H1 (cell line): Measurements from ENCODE around the gene OR52K1. TPM values are rescaled to one million over a fixed set of nuclear protein-coding genes. Genes with fewer than 3 reads are reported as not detected.

Experiments
- CTCF ChIA-PET: fragments of 300-600 bp; sonication (Branson Sonifier 250); formaldehyde crosslinking; loops from one replicate; lab custom pipeline; 2021; ENCODE audit not compliant: partially characterized antibody; lab: Charles Lee
- POLR2A ChIA-PET: fragments of 300-600 bp; sonication (Branson Sonifier 250); formaldehyde crosslinking; loops from one replicate; lab custom pipeline; 2021; ENCODE audit warnings: inconsistent platforms; ENCODE audit not compliant: partially characterized antibody; lab: Charles Lee
- DNase-seq, 2 experiments: peaks; one replicate each; pipeline versions ENCODE4 v3.0.0 to v3.0.0-alpha.2; 2010 to 2022; ENCODE audit warnings: low spot score in 2 of 2, low read depth in 1 of 2, mixed read lengths in 1 of 2
- FAIRE-seq: peaks from 2 replicates; lab custom pipeline; 2011; peaks lifted over from hg19 to GRCh38; lab: Jason Lieb, UNC
- H2AFZ ChIP-seq: 2 replicates; pipeline ENCODE4 v1.8.1; 2012; ENCODE audit warnings: low read length, inconsistent platforms
- H2AK5ac ChIP-seq: 2 replicates; pipeline ENCODE4 v1.6.1; 2013; ENCODE audit warnings: low read depth, low read length
- H2BK120ac ChIP-seq: replicated peaks from 2 replicates; pipeline ENCODE3; 2013; ENCODE audit warnings: low read depth, low read length, inconsistent platforms
- H2BK12ac ChIP-seq: 2 replicates; pipeline ENCODE4 v1.6.1; 2013; ENCODE audit warnings: low read depth, low read length
- H2BK15ac ChIP-seq: 2 replicates; pipeline ENCODE4 v1.6.1; 2013; ENCODE audit warnings: low read length
- H2BK20ac ChIP-seq: 2 replicates; pipeline ENCODE4 v1.6.1; 2013; ENCODE audit warnings: low read length
- H2BK5ac ChIP-seq: 2 replicates; pipeline ENCODE4 v1.6.1; 2013; ENCODE audit warnings: low read depth, low read length
- H3K14ac ChIP-seq: 2 replicates; pipeline ENCODE4 v1.6.1; 2013; ENCODE audit warnings: inconsistent platforms; ENCODE audit not compliant: insufficient read length
- H3K18ac ChIP-seq: 2 replicates; pipeline ENCODE4 v1.6.1; 2013; ENCODE audit warnings: low read length; ENCODE audit errors: extremely low read depth
- H3K23ac ChIP-seq: 2 replicates; pipeline ENCODE4 v1.6.1; 2013; ENCODE audit warnings: inconsistent platforms; ENCODE audit not compliant: insufficient read length
- H3K23me2 ChIP-seq: 2 replicates; pipeline ENCODE4 v1.6.1; 2013; ENCODE audit warnings: low read depth, low read length
- H3K27ac ChIP-seq: 2 replicates; pipeline ENCODE4 v1.6.1; 2011; ENCODE audit warnings: low read depth, low read length, inconsistent platforms
- H3K27me3 ChIP-seq, 4 experiments: replicated peaks in 1 of 4; 1 replicate in 1 of 4; 2 replicates in 3 of 4; pipeline versions ENCODE4 v1.6.1 to v1.8.1; 2011 to 2013; ENCODE audit warnings: low read length in 3 of 4, mild to moderate bottlenecking in 3 of 4, inconsistent platforms in 2 of 4, mixed read lengths in 2 of 4, moderate library complexity in 1 of 4; ENCODE audit not compliant: control insufficient read depth in 3 of 4, insufficient read depth in 3 of 4; ENCODE audit errors: extremely low read depth in 1 of 4
- H3K36me3 ChIP-seq, 4 experiments: 2 replicates each; pipeline versions ENCODE4 v1.6.1 to v1.8.1; 2011 to 2013; ENCODE audit warnings: mild to moderate bottlenecking in 4 of 4, low read length in 3 of 4, moderate library complexity in 2 of 4, control low read depth in 1 of 4, inconsistent platforms in 1 of 4; ENCODE audit not compliant: insufficient read depth in 4 of 4, control insufficient read depth in 2 of 4
- H3K4ac ChIP-seq: replicated peaks from 2 replicates; pipeline ENCODE3; 2013; ENCODE audit warnings: low read length, low read depth, mixed read lengths, inconsistent platforms; ENCODE audit not compliant: insufficient read length
- H3K4me1 ChIP-seq, 4 experiments: replicated peaks in 1 of 4; 1 replicate in 1 of 4; 2 replicates in 3 of 4; pipeline versions ENCODE4 v1.6.1 to v1.8.1; 2011 to 2013; ENCODE audit warnings: low read length in 3 of 4, inconsistent platforms in 2 of 4, mixed read lengths in 1 of 4; ENCODE audit not compliant: insufficient read depth in 4 of 4, control insufficient read depth in 3 of 4
- H3K4me2 ChIP-seq, 2 experiments: 2 replicates each; pipeline versions ENCODE4 v1.6.1 to v1.8.1; 2011 to 2013; ENCODE audit warnings: low read depth in 2 of 2, low read length in 2 of 2, control low read depth in 1 of 2, inconsistent platforms in 1 of 2, mild to moderate bottlenecking in 1 of 2; ENCODE audit not compliant: insufficient read depth in 1 of 2
- H3K4me3 ChIP-seq, 4 experiments: fragments of 200-600, 300-600 bp in 1 of 4; sonication (generic), shearing (Covaris generic), sonication (Bioruptor Twin) in 1 of 4; 2 replicates each; pipeline versions ENCODE4 v1.5.1 to v1.8.1; 2011 to 2016; ENCODE audit warnings: low read length in 4 of 4, low read depth in 3 of 4, control low read depth in 2 of 4, inconsistent platforms in 2 of 4, mild to moderate bottlenecking in 2 of 4, mixed read lengths in 1 of 4, moderate library complexity in 1 of 4; ENCODE audit not compliant: insufficient read depth in 2 of 4; ENCODE audit errors: extremely low read depth in 1 of 4
- H3K56ac ChIP-seq: replicated peaks from 2 replicates; pipeline ENCODE3; 2013; ENCODE audit warnings: low read depth, mild to moderate bottlenecking, mixed read lengths, low read length, inconsistent platforms; ENCODE audit not compliant: insufficient read length
- H3K79me1 ChIP-seq: 2 replicates; pipeline ENCODE4 v1.6.1; 2013; ENCODE audit warnings: low read depth, low read length, control low read depth
- H3K79me2 ChIP-seq, 2 experiments: 2 replicates each; pipeline versions ENCODE4 v1.6.1 to v1.8.1; 2012 to 2013; ENCODE audit warnings: low read length in 2 of 2, mild to moderate bottlenecking in 2 of 2, inconsistent platforms in 1 of 2; ENCODE audit not compliant: insufficient read depth in 2 of 2, control insufficient read depth in 1 of 2
- H3K9ac ChIP-seq, 4 experiments: replicated peaks in 1 of 4; 1 replicate in 1 of 4; 2 replicates in 3 of 4; pipeline versions ENCODE4 v1.6.1 to v1.8.1; 2011 to 2013; ENCODE audit warnings: low read depth in 3 of 4, low read length in 3 of 4, control low read depth in 2 of 4, mild to moderate bottlenecking in 2 of 4, moderate library complexity in 2 of 4, inconsistent platforms in 1 of 4; ENCODE audit errors: extremely low read depth in 1 of 4
- H3K9me3 ChIP-seq, 2 experiments: 2 replicates each; pipeline versions ENCODE4 v1.6.1 to v1.8.1; 2012 to 2013; ENCODE audit warnings: mild to moderate bottlenecking in 2 of 2, moderate library complexity in 2 of 2, control low read depth in 1 of 2, inconsistent platforms in 1 of 2, low read depth in 1 of 2, low read length in 1 of 2, mixed read lengths in 1 of 2; ENCODE audit not compliant: insufficient read depth in 2 of 2
- H4K20me1 ChIP-seq, 2 experiments: replicated peaks in 1 of 2; 2 replicates each; pipeline versions ENCODE3 to v1.8.1; 2011 to 2013; ENCODE audit warnings: inconsistent platforms in 2 of 2, low read length in 2 of 2, mild to moderate bottlenecking in 1 of 2; ENCODE audit not compliant: insufficient read depth in 2 of 2, control insufficient read depth in 1 of 2
- H4K5ac ChIP-seq: 2 replicates; pipeline ENCODE4 v1.6.1; 2013; ENCODE audit warnings: low read length, low read depth, mixed read lengths, inconsistent platforms; ENCODE audit not compliant: insufficient read length
- H4K8ac ChIP-seq: 2 replicates; pipeline ENCODE4 v1.8.0; 2013; ENCODE audit warnings: mild to moderate bottlenecking, moderate library complexity, low read length, inconsistent platforms; ENCODE audit not compliant: insufficient read depth; ENCODE audit errors: extremely low read depth
- H4K91ac ChIP-seq: replicated peaks from 2 replicates; pipeline ENCODE3; 2013; ENCODE audit warnings: low read length, mixed read lengths, inconsistent platforms; ENCODE audit not compliant: insufficient read length
- CEBPB ChIP-seq: IDR thresholded peaks from 2 replicates; pipeline ENCODE4 v1.6.1; 2012; ENCODE audit warnings: low read depth, low read length
- CREB1 ChIP-seq: IDR thresholded peaks from 2 replicates; pipeline ENCODE4 v1.6.1; 2012; ENCODE audit warnings: inconsistent platforms
- EZH2 ChIP-seq: fragments of 200-600 bp; sonication (generic); IDR thresholded peaks from 2 replicates; pipeline ENCODE4 v1.7.1; 2012; ENCODE audit warnings: low read depth, mild to moderate bottlenecking, moderate library complexity, low read length, inconsistent platforms; ENCODE audit not compliant: severe bottlenecking
- JUND ChIP-seq: IDR thresholded peaks from 2 replicates; pipeline ENCODE4 v1.6.1; 2011; ENCODE audit warnings: mild to moderate bottlenecking, improper control_type of control experiment, low read length
- KDM5A ChIP-seq: fragments of 200-600 bp; IDR thresholded peaks from 2 replicates; pipeline ENCODE4 v1.7.1; 2012; ENCODE audit warnings: mild to moderate bottlenecking, low read length, inconsistent platforms, mixed read lengths
- MAX ChIP-seq: IDR thresholded peaks from 2 replicates; pipeline ENCODE4 v1.6.1; 2012; ENCODE audit warnings: inconsistent platforms
- NRF1 ChIP-seq: IDR thresholded peaks from 2 replicates; pipeline ENCODE4 v1.6.1; 2011; ENCODE audit warnings: mild to moderate bottlenecking, low read depth, low read length, improper control_type of control experiment
- POU5F1 ChIP-seq: IDR thresholded peaks from 2 replicates; pipeline ENCODE4 v1.6.1; 2011; ENCODE audit warnings: low read depth, mild to moderate bottlenecking, low read length, moderate library complexity
- RFX5 ChIP-seq: IDR thresholded peaks from 2 replicates; pipeline ENCODE4 v1.6.1; 2011; ENCODE audit warnings: low read depth, low read length, improper control_type of control experiment, borderline replicate concordance
- SIRT6 ChIP-seq: IDR thresholded peaks from one replicate; pipeline ENCODE4 v1.7.1; 2012; ENCODE audit warnings: low read length, inconsistent platforms
- SP4 ChIP-seq: IDR thresholded peaks from 2 replicates; pipeline ENCODE4 v1.6.1; 2012; ENCODE audit warnings: low read length, inconsistent platforms
- SUZ12 ChIP-seq: fragments of 200-600 bp; sonication (generic); IDR thresholded peaks from 2 replicates; pipeline ENCODE4 v1.6.1; 2012; ENCODE audit warnings: mild to moderate bottlenecking, inconsistent platforms, low read length, moderate library complexity, mixed read lengths
- TAF1 ChIP-seq: IDR thresholded peaks from 2 replicates; pipeline ENCODE4 v1.6.1; 2011; ENCODE audit warnings: mild to moderate bottlenecking, low read depth, low read length
- WGBS, 2 experiments: shearing (Covaris generic) in 1 of 2; methylation state at CpG; one replicate each; pipeline versions ENCODE4 v1.1.6 to v1.1.7; 2013 to 2015; ENCODE audit warnings: low lambda C conversion rate in 2 of 2, mixed read lengths in 2 of 2, inconsistent platforms in 1 of 2, low coverage in 1 of 2, missing lambda C conversion rate in 1 of 2; ENCODE audit not compliant: insufficient replicate concordance in 2 of 2, insufficient coverage in 1 of 2, insufficient read length in 1 of 2; ENCODE audit errors: extremely low coverage in 1 of 2, missing lambda C conversion rate in 1 of 2; 5-methylcytosine and 5-hydroxymethylcytosine counted together
- polyA plus RNA-seq, 7 experiments: library from polyadenylated mRNA; depleted of rRNA in 3 of 7; stranded (reverse) in 5 of 7; unstranded in 2 of 7; fragments of >200 nt in 5 of 7; fragments of 200-250 nt in 2 of 7; gene quantifications; 1 replicate in 5 of 7; 2 replicates in 1 of 7; 4 replicates in 1 of 7; pipeline versions ENCODE4 v1.2.1 to v1.2.3, GENCODE V29; 2011 to 2013; ENCODE audit warnings: missing spikeins in 2 of 7, mixed read lengths in 2 of 7
- total RNA-seq: library from RNA; stranded (reverse); fragmentation: NEBNext Ultra II Directional; extraction: Animal tissue kit (Norgen Biotek cat#: 25700); gene quantifications from 2 replicates; pipeline ENCODE4 v1.2.1, GENCODE V29; 2021

The OR52K1 gene
- total and polyA plus RNA-seq, 2 of the 8 experiments (the other 6 are each of a cell fraction or from before 2014, with no cell fraction given) = not detected

- DNase-seq = no peak
- Histone ChIP-seq H2BK12ac (no peak overlapping the region), H2BK20ac (no peak overlapping the region), H3K14ac (no peak overlapping the region), H2AK5ac (no peak overlapping the region), H4K8ac (no peak overlapping the region), H3K23me2 (no peaks in the 10 kb centered on the region; the same call in 1 of the 2 replicates), H3K4me3 (no peak overlapping the region), H4K20me1 (no peaks in the 10 kb centered on the region), H2BK120ac (no peak overlapping the region), H2BK5ac (no peak overlapping the region), H3K56ac (no peak overlapping the region), H3K27ac (no peak overlapping the region), H3K23ac (no peak overlapping the region), H3K18ac (no peak overlapping the region), H3K27me3 (no peaks in the 10 kb centered on the region), H3K79me1 (no peaks in the 10 kb centered on the region), H3K79me2 (no peaks in the 10 kb centered on the region), H4K91ac (no peak overlapping the region), H3K4me2 (no peak overlapping the region), H4K5ac (no peak overlapping the region), H2AFZ (no peak overlapping the region), H3K4ac (no peak overlapping the region), H3K9ac (no peak overlapping the region), H3K9me3 (no peaks in the 10 kb centered on the region), H3K4me1 (no peaks in the 10 kb centered on the region), H3K36me3 (no peaks in the 10 kb centered on the region), H2BK15ac (no peak overlapping the region)
- ChIA-PET CTCF (interaction anchor here (1.3 kb wide), 1 partner anchor 297 kb away, joined by 4 read pairs; no protein-coding TSS in a partner anchor), POLR2A (no interaction called here)
- FAIRE-seq = no peak
- TF ChIP-seq RFX5 (no peak), CEBPB (no peak), POU5F1 (no peak), SP4 (no peak), TAF1 (no peak), SUZ12 (no peak), MAX (no peak), NRF1 (no peak), JUND (no peak), EZH2 (no peak), SIRT6 (no peak), CREB1 (no peak), KDM5A (no peak)
- 94% methylated on average over 4 of the region's 4 CpGs; no CpG with 5 or more reads in 1 of the 2 experiments for WGBS, 2 experiments
These were observed 1.9 kb downstream of the OR52K1 start for GRCh38 chr11:4484310-4484709.
